Esophagus muscularis mucosa (tissue), 4 donors: ENCODE results near the gene SAMD14.

Experiments
- EP300 ChIP-seq: sonication (generic); formaldehyde crosslinking; IDR thresholded peaks from one replicate; pipeline ENCODE4 v1.6.1; 2017; ENCODE audit warnings: antibody characterized with exemption
- POLR2A ChIP-seq: fragments of 450-650 bp; IDR thresholded peaks from one replicate; pipeline ENCODE4 v1.6.1; 2017; ENCODE audit warnings: antibody characterized with exemption, moderate library complexity, mild to moderate bottlenecking, low read depth
- POLR2AphosphoS5 ChIP-seq, 2 donors: sonication (generic); formaldehyde crosslinking; IDR thresholded peaks; one replicate each; pipeline ENCODE4 v1.6.1; 2017; ENCODE audit warnings: antibody characterized with exemption in 2 of 2
- TF ChIP-seq, protein P1 (sequence below), 3 experiments: fragments of 200-600 bp in 2 of 3; fragments of 450-650 bp in 1 of 3; sonication (generic) in 2 of 3; IDR thresholded peaks; one replicate each; pipeline ENCODE4 v1.5.1; 2017 to 2019; ENCODE audit warnings: antibody characterized with exemption in 3 of 3, mild to moderate bottlenecking in 2 of 3, moderate library complexity in 1 of 3

DNA sequence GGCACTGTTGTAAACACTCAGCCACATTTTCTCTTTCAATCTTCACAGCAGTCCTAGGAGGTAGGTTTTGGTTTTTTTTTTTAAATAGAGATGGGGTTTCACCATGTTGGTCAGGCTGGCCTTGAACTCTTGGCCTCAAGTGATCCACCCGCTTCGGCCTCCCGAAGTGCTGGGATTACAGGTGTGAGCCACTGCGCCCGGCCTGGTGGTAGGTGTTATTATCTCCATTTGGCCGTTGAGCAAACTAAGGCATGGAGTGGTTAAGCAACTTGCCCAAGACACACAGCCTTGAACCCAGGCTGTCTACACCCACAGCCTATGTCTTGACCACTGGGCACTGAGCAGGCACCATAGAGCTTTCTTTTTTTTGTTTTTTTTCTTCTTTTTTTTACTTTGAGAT lies 44.5 kb upstream of the SAMD14 start:
- no peak for TF ChIP-seq POLR2AphosphoS5 (IDR thresholded peaks at IDR 0.05)
- TF ChIP-seq, protein P1, sequence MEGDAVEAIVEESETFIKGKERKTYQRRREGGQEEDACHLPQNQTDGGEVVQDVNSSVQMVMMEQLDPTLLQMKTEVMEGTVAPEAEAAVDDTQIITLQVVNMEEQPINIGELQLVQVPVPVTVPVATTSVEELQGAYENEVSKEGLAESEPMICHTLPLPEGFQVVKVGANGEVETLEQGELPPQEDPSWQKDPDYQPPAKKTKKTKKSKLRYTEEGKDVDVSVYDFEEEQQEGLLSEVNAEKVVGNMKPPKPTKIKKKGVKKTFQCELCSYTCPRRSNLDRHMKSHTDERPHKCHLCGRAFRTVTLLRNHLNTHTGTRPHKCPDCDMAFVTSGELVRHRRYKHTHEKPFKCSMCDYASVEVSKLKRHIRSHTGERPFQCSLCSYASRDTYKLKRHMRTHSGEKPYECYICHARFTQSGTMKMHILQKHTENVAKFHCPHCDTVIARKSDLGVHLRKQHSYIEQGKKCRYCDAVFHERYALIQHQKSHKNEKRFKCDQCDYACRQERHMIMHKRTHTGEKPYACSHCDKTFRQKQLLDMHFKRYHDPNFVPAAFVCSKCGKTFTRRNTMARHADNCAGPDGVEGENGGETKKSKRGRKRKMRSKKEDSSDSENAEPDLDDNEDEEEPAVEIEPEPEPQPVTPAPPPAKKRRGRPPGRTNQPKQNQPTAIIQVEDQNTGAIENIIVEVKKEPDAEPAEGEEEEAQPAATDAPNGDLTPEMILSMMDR (IDR thresholded peaks at IDR 0.05) = no peak
- TF ChIP-seq POLR2A = no peak
- TF ChIP-seq EP300 = no peak
